SK-N-SH treated with all-trans-retinoic acid at 6 μM for 48 hours (cell line): Measurements from ENCODE around the gene LYPLAL1.

Source experiments
- ATAC-seq: fragments of 200-7000 bp; cut with Tn5 transposase; 3 replicates; pipeline ENCODE4 v1.9.1; 2020; ENCODE audit warnings: mild to moderate bottlenecking, moderate library complexity
- ARNTL ChIP-seq: fragments of 450-650 bp; formaldehyde crosslinking; IDR thresholded peaks from 2 replicates; pipeline ENCODE4 v1.5.0; 2020; ENCODE audit warnings: low read depth, mild to moderate bottlenecking, moderate library complexity, borderline replicate concordance
- BACH2 ChIP-seq: fragments of 250-450 bp; sonication (Bioruptor Pico); IDR thresholded peaks from 2 replicates; pipeline ENCODE4 v1.9.0; 2021; ENCODE audit warnings: mild to moderate bottlenecking, borderline replicate concordance
- CSDC2 ChIP-seq: fragments of 250-450 bp; sonication (Bioruptor Pico); IDR thresholded peaks from 2 replicates; pipeline ENCODE4 v1.5.0; 2020; ENCODE audit warnings: mild to moderate bottlenecking, moderate library complexity
- ESRRG ChIP-seq: fragments of 250-450 bp; sonication (Bioruptor Pico); IDR thresholded peaks from 2 replicates; pipeline ENCODE4 v1.6.1; 2021; ENCODE audit warnings: mild to moderate bottlenecking
- ISL1 ChIP-seq: fragments of 250-450 bp; sonication (Bioruptor Pico); IDR thresholded peaks from 2 replicates; pipeline ENCODE4 v2.1.2; 2022; ENCODE audit warnings: mild to moderate bottlenecking, moderate library complexity
- OSR1 ChIP-seq: fragments of 250-450 bp; sonication (Bioruptor Pico); IDR thresholded peaks from 2 replicates; pipeline ENCODE4 v1.8.0; 2022; ENCODE audit warnings: moderate library complexity, mild to moderate bottlenecking, inconsistent platforms
- PPARA ChIP-seq: fragments of 250-450 bp; sonication (Bioruptor Pico); IDR thresholded peaks from 2 replicates; pipeline ENCODE4 v1.5.0; 2020; ENCODE audit warnings: mild to moderate bottlenecking, borderline replicate concordance
- RARB ChIP-seq: fragments of 250-450 bp; sonication (Bioruptor Pico); IDR thresholded peaks from 2 replicates; pipeline ENCODE4 v1.8.0; 2021; ENCODE audit warnings: mild to moderate bottlenecking, moderate library complexity
- SNAI2 ChIP-seq: fragments of 250-450 bp; sonication (Bioruptor Pico); IDR thresholded peaks from 2 replicates; pipeline ENCODE4 v1.5.0; 2020; ENCODE audit warnings: mild to moderate bottlenecking, moderate library complexity
- TCF4 ChIP-seq: fragments of 250-450 bp; sonication (Bioruptor Pico); IDR thresholded peaks from 2 replicates; pipeline ENCODE4 v1.8.0; 2021; ENCODE audit warnings: mild to moderate bottlenecking, moderate library complexity, borderline replicate concordance
- ZC3H10 ChIP-seq: fragments of 250-450 bp; sonication (Bioruptor Pico); IDR thresholded peaks from 2 replicates; pipeline ENCODE4 v1.5.1; 2021; ENCODE audit warnings: mild to moderate bottlenecking, moderate library complexity
- ZFP3 ChIP-seq: fragments of 250-450 bp; sonication (Bioruptor Pico); IDR thresholded peaks from 2 replicates; pipeline ENCODE4 v1.5.0; 2020; ENCODE audit warnings: mild to moderate bottlenecking, moderate library complexity
- ZFP30 ChIP-seq: fragments of 450-650 bp; formaldehyde crosslinking; IDR thresholded peaks from 2 replicates; pipeline ENCODE4 v1.5.0; 2022; ENCODE audit warnings: mild to moderate bottlenecking, moderate library complexity
- ZNF565 ChIP-seq: fragments of 450-650 bp; formaldehyde crosslinking; conservative IDR thresholded peaks from 2 replicates; pipeline ENCODE4 v1.5.0; 2020; ENCODE audit warnings: low read depth, mild to moderate bottlenecking, moderate library complexity
- ZNF70 ChIP-seq: fragments of 450-650 bp; formaldehyde crosslinking; IDR thresholded peaks from 2 replicates; pipeline ENCODE4 v1.5.0; 2020; ENCODE audit warnings: mild to moderate bottlenecking, moderate library complexity
- ZNF8 ChIP-seq: fragments of 450-650 bp; formaldehyde crosslinking; IDR thresholded peaks from 2 replicates; pipeline ENCODE4 v1.5.0; 2020; ENCODE audit warnings: mild to moderate bottlenecking, moderate library complexity
- TF ChIP-seq, protein P1 (sequence below): fragments of 250-450 bp; sonication (Bioruptor Pico); IDR thresholded peaks from 2 replicates; pipeline ENCODE4 v1.5.1; 2021; ENCODE audit warnings: mild to moderate bottlenecking, moderate library complexity
- TF ChIP-seq, protein P2 (sequence below): fragments of 250-450 bp; sonication (Bioruptor Pico); IDR thresholded peaks from 2 replicates; pipeline ENCODE4 v1.8.0; 2020; ENCODE audit warnings: mild to moderate bottlenecking, moderate library complexity, borderline replicate concordance
- TF ChIP-seq, protein P3 (sequence below): fragments of 250-450 bp; sonication (Bioruptor Pico); IDR thresholded peaks from 2 replicates; pipeline ENCODE4 v1.5.0; 2020; ENCODE audit warnings: mild to moderate bottlenecking, moderate library complexity

The LYPLAL1 gene

DNA sequence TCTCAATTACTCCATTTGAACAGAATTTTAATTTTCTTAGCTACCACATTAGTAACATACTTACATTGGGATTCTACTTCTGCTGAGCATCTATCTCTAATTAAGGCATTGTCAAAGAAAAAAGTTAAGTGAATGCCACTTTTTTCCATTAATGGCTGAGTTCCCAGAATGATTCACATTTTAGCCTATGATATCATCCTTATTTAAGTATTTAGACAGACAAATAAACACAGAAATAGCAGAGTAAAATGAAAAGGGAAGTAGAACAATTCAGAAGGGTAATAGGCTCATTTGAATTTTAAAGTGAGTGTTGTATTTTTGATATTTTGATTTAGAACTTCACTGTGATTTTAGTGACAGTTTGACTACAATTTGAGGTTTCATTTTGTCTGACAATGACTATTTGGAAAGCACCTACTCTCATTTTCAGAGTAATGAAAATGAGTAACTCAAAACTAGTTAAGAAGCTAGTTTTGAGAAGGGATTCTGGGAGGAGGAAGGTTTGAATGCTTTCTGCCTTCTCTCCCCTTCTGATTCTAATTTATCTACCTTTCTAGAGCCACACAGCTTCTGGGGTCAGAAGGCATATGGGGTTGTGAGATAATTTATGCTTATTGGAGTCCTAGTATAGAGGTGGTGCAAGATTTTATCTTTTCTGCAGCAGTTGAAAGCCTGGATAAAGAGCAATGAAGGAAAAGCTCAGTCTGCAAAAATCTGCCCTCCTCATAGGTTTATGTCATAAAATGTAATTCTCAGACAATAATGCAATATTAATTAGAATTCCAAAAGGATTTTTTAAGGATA is 15.5 kb downstream of the LYPLAL1 start (continued):
- no peak for TF ChIP-seq RARB (CRISPR knock-in tag)
- no peak for TF ChIP-seq ZFP3 (CRISPR knock-in tag)
- TF ChIP-seq, protein P1, sequence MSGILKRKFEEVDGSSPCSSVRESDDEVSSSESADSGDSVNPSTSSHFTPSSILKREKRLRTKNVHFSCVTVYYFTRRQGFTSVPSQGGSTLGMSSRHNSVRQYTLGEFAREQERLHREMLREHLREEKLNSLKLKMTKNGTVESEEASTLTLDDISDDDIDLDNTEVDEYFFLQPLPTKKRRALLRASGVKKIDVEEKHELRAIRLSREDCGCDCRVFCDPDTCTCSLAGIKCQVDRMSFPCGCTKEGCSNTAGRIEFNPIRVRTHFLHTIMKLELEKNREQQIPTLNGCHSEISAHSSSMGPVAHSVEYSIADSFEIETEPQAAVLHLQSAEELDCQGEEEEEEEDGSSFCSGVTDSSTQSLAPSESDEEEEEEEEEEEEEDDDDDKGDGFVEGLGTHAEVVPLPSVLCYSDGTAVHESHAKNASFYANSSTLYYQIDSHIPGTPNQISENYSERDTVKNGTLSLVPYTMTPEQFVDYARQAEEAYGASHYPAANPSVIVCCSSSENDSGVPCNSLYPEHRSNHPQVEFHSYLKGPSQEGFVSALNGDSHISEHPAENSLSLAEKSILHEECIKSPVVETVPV (CRISPR knock-in tag): no peak
- TF ChIP-seq TCF4 (CRISPR knock-in tag): no peak

DNA sequence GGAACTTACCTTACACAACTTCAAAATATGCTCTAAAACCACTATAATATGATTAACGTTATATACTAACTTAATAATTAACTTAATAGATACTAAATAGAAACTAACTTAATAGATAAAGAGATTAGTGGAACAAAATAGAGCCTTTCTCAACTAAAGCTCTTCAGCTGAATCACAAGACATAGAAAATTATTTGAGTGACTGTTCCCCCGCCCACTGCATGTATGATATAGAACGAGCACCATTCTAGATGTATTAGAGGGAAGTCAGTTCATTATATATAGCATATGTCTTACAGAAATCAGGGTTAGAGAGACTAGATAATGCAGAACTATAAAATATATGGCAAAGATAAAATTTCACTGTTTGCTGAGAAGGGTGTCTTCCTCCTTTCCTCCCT is 16.3 kb downstream of the LYPLAL1 start:
- no peak; the same call in 2 of the 3 replicates for ATAC-seq
- TF ChIP-seq ZNF8 (CRISPR knock-in tag): no peak
- TF ChIP-seq, protein P2, sequence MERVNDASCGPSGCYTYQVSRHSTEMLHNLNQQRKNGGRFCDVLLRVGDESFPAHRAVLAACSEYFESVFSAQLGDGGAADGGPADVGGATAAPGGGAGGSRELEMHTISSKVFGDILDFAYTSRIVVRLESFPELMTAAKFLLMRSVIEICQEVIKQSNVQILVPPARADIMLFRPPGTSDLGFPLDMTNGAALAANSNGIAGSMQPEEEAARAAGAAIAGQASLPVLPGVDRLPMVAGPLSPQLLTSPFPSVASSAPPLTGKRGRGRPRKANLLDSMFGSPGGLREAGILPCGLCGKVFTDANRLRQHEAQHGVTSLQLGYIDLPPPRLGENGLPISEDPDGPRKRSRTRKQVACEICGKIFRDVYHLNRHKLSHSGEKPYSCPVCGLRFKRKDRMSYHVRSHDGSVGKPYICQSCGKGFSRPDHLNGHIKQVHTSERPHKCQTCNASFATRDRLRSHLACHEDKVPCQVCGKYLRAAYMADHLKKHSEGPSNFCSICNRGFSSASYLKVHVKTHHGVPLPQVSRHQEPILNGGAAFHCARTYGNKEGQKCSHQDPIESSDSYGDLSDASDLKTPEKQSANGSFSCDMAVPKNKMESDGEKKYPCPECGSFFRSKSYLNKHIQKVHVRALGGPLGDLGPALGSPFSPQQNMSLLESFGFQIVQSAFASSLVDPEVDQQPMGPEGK: no peak
- no peak for TF ChIP-seq ZNF565
- TF ChIP-seq SNAI2 (CRISPR knock-in tag): no peak
- TF ChIP-seq, protein P1 (CRISPR knock-in tag): no peak
- TF ChIP-seq RARB (CRISPR knock-in tag): no peak
- no peak for TF ChIP-seq ZC3H10 (CRISPR knock-in tag)
- no peak for TF ChIP-seq ZFP3 (CRISPR knock-in tag)
- TF ChIP-seq ISL1 (CRISPR knock-in tag): no peak
- no peak for TF ChIP-seq ARNTL (CRISPR knock-in tag)
- no peak for TF ChIP-seq TCF4 (CRISPR knock-in tag)
- no peak for TF ChIP-seq CSDC2 (CRISPR knock-in tag)
- no peak for TF ChIP-seq PPARA (CRISPR knock-in tag)
- TF ChIP-seq BACH2 (CRISPR knock-in tag): no peak
- no peak for TF ChIP-seq OSR1 (CRISPR knock-in tag)
- TF ChIP-seq, protein P3, sequence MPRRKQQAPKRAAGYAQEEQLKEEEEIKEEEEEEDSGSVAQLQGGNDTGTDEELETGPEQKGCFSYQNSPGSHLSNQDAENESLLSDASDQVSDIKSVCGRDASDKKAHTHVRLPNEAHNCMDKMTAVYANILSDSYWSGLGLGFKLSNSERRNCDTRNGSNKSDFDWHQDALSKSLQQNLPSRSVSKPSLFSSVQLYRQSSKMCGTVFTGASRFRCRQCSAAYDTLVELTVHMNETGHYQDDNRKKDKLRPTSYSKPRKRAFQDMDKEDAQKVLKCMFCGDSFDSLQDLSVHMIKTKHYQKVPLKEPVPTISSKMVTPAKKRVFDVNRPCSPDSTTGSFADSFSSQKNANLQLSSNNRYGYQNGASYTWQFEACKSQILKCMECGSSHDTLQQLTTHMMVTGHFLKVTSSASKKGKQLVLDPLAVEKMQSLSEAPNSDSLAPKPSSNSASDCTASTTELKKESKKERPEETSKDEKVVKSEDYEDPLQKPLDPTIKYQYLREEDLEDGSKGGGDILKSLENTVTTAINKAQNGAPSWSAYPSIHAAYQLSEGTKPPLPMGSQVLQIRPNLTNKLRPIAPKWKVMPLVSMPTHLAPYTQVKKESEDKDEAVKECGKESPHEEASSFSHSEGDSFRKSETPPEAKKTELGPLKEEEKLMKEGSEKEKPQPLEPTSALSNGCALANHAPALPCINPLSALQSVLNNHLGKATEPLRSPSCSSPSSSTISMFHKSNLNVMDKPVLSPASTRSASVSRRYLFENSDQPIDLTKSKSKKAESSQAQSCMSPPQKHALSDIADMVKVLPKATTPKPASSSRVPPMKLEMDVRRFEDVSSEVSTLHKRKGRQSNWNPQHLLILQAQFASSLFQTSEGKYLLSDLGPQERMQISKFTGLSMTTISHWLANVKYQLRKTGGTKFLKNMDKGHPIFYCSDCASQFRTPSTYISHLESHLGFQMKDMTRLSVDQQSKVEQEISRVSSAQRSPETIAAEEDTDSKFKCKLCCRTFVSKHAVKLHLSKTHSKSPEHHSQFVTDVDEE (CRISPR knock-in tag): no peak
- no peak for TF ChIP-seq ZNF70 (CRISPR knock-in tag)
- TF ChIP-seq ESRRG (CRISPR knock-in tag): no peak

DNA sequence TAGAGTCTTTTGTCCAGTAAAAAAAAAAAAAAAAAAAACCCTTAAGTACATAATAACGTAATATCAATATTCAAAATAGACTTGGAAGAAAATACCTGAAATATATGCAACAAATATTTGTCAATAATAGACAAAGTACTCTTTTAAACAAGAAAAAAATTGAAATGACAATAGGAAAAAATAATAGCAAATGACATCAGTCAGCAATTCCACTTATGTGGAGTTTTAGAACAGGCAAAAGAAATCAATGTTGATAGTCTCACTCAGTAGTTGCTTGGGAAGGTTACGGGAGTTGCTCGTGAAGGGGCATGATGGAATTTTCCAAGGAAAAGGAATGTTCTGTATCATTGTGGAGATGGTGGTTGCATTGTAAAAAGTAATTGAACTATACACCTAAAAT is 16.9 kb downstream of the LYPLAL1 start:
- ATAC-seq: no peak
- TF ChIP-seq, protein P2: no peak
- TF ChIP-seq ISL1 (CRISPR knock-in tag): no peak
- TF ChIP-seq TCF4 (CRISPR knock-in tag): no peak
- TF ChIP-seq SNAI2 (CRISPR knock-in tag): no peak
- TF ChIP-seq CSDC2 (CRISPR knock-in tag): no peak
- TF ChIP-seq ZC3H10 (CRISPR knock-in tag): no peak
- TF ChIP-seq ZFP30 (CRISPR knock-in tag): no peak
- TF ChIP-seq, protein P1 (CRISPR knock-in tag): no peak
- TF ChIP-seq ARNTL (CRISPR knock-in tag): no peak
- no peak for TF ChIP-seq ESRRG (CRISPR knock-in tag)
- TF ChIP-seq ZFP3 (CRISPR knock-in tag): no peak
- TF ChIP-seq PPARA (CRISPR knock-in tag): no peak
- TF ChIP-seq RARB (CRISPR knock-in tag): no peak
